ENCODE measurements around the gene WDFY4. TPM values are rescaled to one million over a fixed set of nuclear protein-coding genes. Genes with fewer than 3 reads are reported as not detected.

Gene WDFY4
- total and polyA plus RNA-seq, 2 of the 13 experiments (the other 11 are each of a cell fraction or from before 2014, with no cell fraction given), result not detected

DNA sequence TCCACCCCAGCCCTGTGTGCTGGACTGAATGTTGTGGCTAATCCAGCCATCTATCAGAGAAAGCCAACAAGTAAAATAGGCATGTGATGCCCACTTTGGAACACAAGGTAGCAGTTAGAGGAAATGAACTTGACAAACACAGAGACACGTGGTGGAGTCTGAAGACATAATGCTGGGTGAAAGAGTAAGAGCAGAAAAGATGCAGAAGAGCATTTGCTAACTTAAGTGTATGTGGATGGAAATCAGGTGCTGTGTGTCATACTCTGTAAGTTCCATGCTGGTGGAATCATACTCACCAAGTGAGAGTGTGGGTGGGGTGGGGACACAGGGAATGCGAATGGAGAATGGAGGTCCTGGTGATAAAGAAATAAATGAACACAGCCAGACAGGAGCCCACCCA, 22.8 kb downstream of the WDFY4 start (continued):
- TF ChIP-seq ZNF646 (CRISPR knock-in tag; IDR thresholded peaks at IDR 0.05), result no peak

GRCh38 chr10:48708144-48708543, 23.5 kb downstream of the WDFY4 start:
- peaks cover 0 to 6% of the 10 kb centered on the region in 2 experiments; a peak in 1 of 5 replicates for H3K27me3 ChIP-seq (ENCODE audit: control insufficient read depth in 1 of 2, insufficient read depth in 2 of 2, low read length in 2 of 2)
- CTCF ChIA-PET (ENCODE audit: low intra/inter-chr PET ratio, low total read pairs), result no interaction called here
- no peak for TF ChIP-seq ARID2 (CRISPR knock-in tag; IDR thresholded peaks at IDR 0.05; ENCODE audit: borderline replicate concordance)
- TF ChIP-seq, protein P1, sequence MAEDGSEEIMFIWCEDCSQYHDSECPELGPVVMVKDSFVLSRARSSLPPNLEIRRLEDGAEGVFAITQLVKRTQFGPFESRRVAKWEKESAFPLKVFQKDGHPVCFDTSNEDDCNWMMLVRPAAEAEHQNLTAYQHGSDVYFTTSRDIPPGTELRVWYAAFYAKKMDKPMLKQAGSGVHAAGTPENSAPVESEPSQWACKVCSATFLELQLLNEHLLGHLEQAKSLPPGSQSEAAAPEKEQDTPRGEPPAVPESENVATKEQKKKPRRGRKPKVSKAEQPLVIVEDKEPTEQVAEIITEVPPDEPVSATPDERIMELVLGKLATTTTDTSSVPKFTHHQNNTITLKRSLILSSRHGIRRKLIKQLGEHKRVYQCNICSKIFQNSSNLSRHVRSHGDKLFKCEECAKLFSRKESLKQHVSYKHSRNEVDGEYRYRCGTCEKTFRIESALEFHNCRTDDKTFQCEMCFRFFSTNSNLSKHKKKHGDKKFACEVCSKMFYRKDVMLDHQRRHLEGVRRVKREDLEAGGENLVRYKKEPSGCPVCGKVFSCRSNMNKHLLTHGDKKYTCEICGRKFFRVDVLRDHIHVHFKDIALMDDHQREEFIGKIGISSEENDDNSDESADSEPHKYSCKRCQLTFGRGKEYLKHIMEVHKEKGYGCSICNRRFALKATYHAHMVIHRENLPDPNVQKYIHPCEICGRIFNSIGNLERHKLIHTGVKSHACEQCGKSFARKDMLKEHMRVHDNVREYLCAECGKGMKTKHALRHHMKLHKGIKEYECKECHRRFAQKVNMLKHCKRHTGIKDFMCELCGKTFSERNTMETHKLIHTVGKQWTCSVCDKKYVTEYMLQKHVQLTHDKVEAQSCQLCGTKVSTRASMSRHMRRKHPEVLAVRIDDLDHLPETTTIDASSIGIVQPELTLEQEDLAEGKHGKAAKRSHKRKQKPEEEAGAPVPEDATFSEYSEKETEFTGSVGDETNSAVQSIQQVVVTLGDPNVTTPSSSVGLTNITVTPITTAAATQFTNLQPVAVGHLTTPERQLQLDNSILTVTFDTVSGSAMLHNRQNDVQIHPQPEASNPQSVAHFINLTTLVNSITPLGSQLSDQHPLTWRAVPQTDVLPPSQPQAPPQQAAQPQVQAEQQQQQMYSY (CRISPR knock-in tag; IDR thresholded peaks at IDR 0.05), result no peak
- no peak for TF ChIP-seq CHD2 (IDR thresholded peaks at IDR 0.05; ENCODE audit: low read depth, low read length)
- TF ChIP-seq ZSCAN22 (CRISPR knock-in tag; IDR thresholded peaks at IDR 0.05), result no peak
- TF ChIP-seq, protein P2, sequence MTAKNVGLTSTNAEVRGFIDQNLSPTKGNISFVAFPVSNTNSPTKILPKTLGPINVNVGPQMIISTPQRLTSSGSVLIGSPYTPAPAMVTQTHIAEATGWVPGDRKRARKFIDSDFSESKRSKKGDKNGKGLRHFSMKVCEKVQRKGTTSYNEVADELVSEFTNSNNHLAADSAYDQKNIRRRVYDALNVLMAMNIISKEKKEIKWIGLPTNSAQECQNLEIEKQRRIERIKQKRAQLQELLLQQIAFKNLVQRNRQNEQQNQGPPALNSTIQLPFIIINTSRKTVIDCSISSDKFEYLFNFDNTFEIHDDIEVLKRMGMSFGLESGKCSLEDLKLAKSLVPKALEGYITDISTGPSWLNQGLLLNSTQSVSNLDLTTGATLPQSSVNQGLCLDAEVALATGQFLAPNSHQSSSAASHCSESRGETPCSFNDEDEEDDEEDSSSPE (CRISPR knock-in tag; IDR thresholded peaks at IDR 0.05), result no peak
- TF ChIP-seq CBX5 (CRISPR knock-in tag; IDR thresholded peaks at IDR 0.05; ENCODE audit: borderline replicate concordance), result no peak
- no peak for TF ChIP-seq JARID2 (CRISPR knock-in tag; IDR thresholded peaks at IDR 0.05; ENCODE audit: insufficient replicate concordance)
- TF ChIP-seq TBX3 (IDR thresholded peaks at IDR 0.05; ENCODE audit: borderline replicate concordance), result no peak
- no peak for TF ChIP-seq IRF9 (CRISPR knock-in tag; IDR thresholded peaks at IDR 0.05; ENCODE audit: borderline replicate concordance)
- no peak for TF ChIP-seq SMARCE1 (IDR thresholded peaks at IDR 0.05; ENCODE audit: borderline replicate concordance)

More at GRCh38 chr10:48708144-48708543, 23.5 kb downstream of the WDFY4 start:
- Histone ChIP-seq H3K4me1 (ENCODE audit: insufficient read depth, low read length) (no peaks in the 10 kb centered on the region), H3K36me3 (replicated peaks in 1 of 2; ENCODE audit: control insufficient read depth in 1 of 2, insufficient read depth in 2 of 2, low read length in 2 of 2) (no peaks in the 10 kb centered on the region), H3K79me2 (ENCODE audit: insufficient read depth, low read length) (no peaks in the 10 kb centered on the region), H3K4me3 (replicated peaks in 1 of 3; ENCODE audit: insufficient read depth in 1 of 3, low read depth in 2 of 3, low read length in 3 of 3) (no peak overlapping the region), H3K27ac (ENCODE audit: extremely low read length, insufficient read depth, low read length) (no peak overlapping the region), H4K20me1 (ENCODE audit: insufficient read depth, low read length) (no peaks in the 10 kb centered on the region), H3K9ac (ENCODE audit: insufficient read depth, low read depth, low read length) (no peak overlapping the region), H3K4me2 (ENCODE audit: low read depth, low read length) (no peak overlapping the region), H3K9me3 (ENCODE audit: low read length) (no peaks in the 10 kb centered on the region), H2AFZ (ENCODE audit: low read length) (no peak overlapping the region)
- intact Hi-C loops (cut with micrococcal nuclease; ENCODE audit: unreplicated experiment) (no loop called here), in situ Hi-C loops (cut with HindIII; ENCODE audit: extremely low pct_ligation_motif_present, low pct_unique_long_range_greater_than_20kb) (no loop called here)
- ATAC-seq, result no peak
- BruUV-seq (replicated peaks), result no TSS peak
- POLR2A ChIA-PET, result no interaction called here
- DNase-seq (ENCODE audit: low spot score), result no peak
- WGBS (ENCODE audit: low lambda C conversion rate), result 9% methylated on average over 5 of the region's 5 CpGs
- no peak for FAIRE-seq

Data from HepG2 (cell line).